HTR-8/SVneo (cell line): Measurements from ENCODE around the gene PLEKHA1.

Experiments used
- DNase-seq: peaks from one replicate; pipeline ENCODE4 v3.0.0; 2011; ENCODE audit warnings: low spot score, mixed read lengths; ENCODE audit not compliant: insufficient read length
- FAIRE-seq: peaks from 2 replicates; lab custom pipeline; 2011; peaks lifted over from hg19 to GRCh38; lab: Jason Lieb, UNC

PLEKHA1 gene

GRCh38 chr10:122455376-122456079 is 81.0 kb downstream of the PLEKHA1 start:
- DNase-seq = no peak
- FAIRE-seq = no peak

- no peak for FAIRE-seq
Observed at GRCh38 chr10:122457934-122458333, 83.4 kb downstream of the PLEKHA1 start.

DNA sequence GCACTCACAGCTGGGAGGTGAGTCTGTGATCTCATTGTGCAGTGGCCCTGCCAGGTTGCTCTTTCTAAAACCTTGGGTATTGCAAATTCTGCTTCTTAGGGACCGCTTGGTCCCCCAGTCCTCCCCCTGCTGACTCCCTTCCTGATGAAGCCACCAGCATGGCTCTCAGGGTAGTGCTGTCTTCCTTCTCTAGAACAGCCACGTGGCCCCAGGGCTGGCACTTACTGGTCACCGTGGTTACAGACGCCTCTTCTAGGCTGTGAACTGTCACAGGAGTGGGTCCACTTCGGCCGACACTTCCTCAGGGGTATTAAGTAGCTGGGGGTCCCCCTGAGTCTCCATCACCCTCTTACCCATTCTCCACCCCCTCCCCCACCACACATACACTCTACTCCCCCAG is 84.2 kb downstream of the PLEKHA1 start:
- FAIRE-seq (no peak), DNase-seq (no peak)

More at GRCh38 chr10:122457934-122458333, 83.4 kb downstream of the PLEKHA1 start:
- DNase-seq = no peak

DNA sequence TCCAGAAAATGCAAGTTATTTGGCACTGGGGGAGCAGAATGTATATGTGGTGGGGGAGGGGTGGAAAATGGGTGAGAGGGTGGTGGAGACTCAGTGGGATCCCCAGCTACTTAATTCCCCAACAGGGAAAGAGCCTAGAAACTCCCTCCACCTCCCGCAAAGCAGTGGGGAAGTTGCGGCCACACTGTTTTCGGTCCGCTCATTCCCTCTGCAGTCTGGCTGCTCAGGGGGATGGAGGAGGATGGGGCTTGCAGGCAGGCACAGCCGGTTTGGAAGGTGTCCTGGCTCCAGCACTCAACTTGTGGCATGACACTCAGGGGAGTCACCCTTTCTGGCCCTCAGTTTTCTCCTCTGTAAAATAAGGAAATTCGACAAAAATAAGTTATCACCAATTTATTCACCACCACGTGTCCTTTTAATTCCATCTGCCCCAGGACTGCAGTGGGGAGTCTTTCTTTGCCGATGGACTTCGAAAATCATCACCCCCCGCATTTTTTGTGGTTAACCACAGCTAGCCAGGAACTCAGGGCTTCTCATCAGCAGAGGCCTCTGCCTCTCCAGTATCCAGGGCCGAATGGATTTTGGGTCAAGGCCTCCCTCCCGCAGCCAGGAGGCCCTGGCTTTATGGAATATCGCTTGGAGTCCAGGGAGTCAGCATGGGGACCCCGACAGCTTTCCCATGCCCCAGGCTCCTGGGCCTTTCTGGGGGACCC is 85.2 kb downstream of the PLEKHA1 start:
- FAIRE-seq (no peak), DNase-seq (peak; percentile 37)

DNA sequence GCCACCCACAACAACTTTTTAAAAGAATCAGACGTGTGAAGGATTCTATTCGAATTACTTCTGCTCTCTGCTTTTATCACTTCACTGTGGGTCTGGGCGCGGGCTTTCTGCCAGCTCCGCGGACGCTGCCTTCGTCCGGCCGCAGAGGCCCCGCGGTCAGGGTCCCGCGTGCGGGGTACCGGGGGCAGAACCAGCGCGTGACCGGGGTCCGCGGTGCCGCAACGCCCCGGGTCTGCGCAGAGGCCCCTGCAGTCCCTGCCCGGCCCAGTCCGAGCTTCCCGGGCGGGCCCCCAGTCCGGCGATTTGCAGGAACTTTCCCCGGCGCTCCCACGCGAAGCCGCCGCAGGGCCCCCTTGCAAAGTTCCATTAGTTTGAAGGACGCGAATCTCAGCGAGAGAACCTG is 86.4 kb downstream of the PLEKHA1 start:
- DNase-seq (no peak), FAIRE-seq (no peak)

- FAIRE-seq (no peak), DNase-seq (peak; percentile 36)
Observed at GRCh38 chr10:122461367-122461728, 86.8 kb downstream of the PLEKHA1 start, which contains the start of gene HTRA1. Gene HTRA1 (plus strand): TSS chr10:122461553. CDS start chr10:122461653, 100 bp downstream.

DNA sequence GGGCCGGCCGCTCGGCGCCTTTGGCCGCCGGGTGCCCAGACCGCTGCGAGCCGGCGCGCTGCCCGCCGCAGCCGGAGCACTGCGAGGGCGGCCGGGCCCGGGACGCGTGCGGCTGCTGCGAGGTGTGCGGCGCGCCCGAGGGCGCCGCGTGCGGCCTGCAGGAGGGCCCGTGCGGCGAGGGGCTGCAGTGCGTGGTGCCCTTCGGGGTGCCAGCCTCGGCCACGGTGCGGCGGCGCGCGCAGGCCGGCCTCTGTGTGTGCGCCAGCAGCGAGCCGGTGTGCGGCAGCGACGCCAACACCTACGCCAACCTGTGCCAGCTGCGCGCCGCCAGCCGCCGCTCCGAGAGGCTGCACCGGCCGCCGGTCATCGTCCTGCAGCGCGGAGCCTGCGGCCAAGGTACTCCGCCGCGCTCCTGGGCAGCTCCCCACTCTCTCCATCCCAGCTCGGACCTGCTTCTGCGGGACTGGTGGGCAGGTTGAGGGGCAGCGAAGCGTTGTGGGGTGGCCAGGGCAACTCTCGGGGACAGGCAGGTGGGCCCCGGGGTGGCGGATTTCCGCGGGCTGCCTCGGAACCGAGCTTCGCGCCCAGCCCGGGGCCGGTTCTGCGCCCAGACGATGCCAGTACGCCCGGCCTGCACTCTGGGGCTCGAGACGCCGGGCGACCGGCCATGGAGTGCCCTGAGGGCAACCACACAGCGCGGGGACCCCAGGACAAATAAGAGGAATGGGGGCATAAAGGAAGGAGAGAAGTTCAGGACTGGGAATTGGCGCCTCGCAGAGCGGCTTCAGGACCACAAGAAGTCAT is 87.4 kb downstream of the PLEKHA1 start:
- no peak for FAIRE-seq

DNA sequence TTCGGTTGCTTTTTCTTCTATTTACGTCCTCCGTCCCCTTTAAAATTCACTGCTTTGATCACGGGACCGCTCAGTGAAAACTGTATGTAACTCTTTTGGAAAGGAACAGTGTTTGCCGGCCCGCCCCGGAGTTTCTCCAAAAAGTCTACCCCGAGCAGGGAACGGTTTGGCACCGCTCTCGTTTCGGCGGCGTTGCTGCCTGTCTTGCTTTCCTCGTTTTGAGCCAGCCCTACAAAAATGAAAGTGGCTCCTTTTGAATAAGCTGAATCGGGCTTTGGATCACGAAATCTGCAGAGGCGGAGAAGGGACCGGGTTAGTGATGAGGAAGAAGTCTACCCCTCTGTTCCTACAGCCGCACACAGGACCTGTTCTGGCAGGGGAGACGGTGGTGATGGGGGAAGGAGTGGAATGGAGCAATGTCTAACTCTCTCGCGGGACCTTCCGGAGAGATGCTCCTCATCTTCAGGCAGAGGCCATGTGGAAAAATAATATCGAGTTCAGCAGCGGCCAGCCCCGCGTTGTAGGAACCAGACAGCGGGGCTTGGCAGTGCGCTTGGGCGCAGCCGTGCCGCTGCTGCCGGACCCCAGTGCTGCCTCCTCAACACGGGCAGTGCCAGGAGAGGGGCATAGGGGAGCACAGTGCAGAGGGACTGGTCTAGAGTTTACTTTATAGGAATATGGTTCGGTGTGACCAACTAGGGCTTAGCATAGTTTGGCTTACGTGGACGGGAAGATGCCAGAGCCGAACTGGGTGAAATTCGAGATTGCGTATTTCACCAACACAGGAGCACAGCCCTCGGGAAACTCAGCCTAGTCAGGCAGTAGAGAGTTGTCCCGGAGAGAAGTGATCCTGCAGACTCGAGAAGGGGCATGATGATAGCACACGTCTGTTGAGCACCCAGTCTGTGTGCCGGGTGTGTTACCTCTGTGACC is 88.3 kb downstream of the PLEKHA1 start:
- FAIRE-seq = no peak
- no peak for DNase-seq

More for the DNA sequence above, 87.4 kb downstream of the PLEKHA1 start:
- no peak for DNase-seq

DNA sequence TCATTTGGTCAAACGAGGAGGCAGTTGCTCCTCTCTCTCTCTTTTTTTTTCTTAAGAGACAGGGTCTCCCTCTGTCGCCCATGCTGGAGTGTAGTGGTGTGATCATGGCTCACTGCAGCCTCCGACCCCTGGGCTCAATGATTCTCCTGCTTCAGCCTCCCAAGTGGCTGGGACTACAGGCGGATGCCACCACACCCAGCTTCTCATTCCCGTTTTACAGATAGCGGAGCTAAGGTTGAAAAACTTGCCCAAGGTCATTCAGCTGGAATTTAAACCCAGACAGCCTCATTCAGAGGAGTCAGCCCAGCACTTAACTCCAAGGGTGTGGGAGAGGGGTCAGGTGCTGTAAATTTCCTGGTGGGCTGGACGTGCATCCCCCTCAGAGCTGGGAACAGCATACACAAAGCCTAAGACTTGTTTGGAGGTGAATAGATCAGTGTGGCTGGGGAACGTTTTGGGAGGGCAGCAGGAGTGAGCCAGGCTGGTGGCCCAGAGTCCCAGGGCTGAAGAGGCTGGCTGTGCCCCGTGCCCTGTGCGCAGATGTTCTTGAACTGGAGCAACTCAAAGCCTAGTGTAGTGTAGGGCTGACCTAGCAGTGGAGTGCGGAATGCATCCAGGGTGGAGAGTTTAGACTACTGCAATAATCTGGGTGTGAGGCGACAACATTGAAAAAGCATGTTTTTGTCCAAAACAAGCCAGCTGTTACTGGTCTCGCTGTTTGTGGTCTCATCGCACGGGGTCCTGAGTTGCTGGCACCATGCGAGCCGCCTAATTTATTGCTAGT is 89.2 kb downstream of the PLEKHA1 start:
- DNase-seq = no peak
- FAIRE-seq = no peak

- DNase-seq (no peak), FAIRE-seq (no peak)
Observed at GRCh38 chr10:122464250-122464510, 89.7 kb downstream of the PLEKHA1 start.

- DNase-seq (no peak), FAIRE-seq (no peak)
Observed at GRCh38 chr10:122464586-122464985, 90.1 kb downstream of the PLEKHA1 start.

GRCh38 chr10:122465401-122466040 is 91.0 kb downstream of the PLEKHA1 start:
- no peak for DNase-seq
- FAIRE-seq = no peak

DNA sequence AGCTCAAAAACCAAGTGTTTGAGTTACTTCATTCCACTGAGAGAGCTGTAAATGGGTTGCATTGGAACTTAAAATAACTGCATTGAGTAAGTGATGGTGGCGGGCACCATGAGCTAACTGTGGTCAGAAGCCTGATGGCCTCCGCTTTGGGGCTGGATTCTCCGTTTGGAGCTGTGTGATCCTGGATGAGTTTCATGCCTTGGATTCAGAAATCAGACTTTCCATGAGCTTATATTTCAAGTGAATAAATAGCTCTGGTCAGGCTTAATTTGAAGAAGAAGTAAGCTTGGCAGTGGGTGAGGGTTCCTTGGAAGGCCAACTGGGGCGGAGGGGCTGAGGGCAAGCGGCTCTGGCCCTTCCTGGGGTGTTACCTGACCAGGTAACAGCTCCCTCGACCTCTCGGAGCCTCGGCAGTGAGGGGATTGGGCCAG is 92.5 kb downstream of the PLEKHA1 start:
- FAIRE-seq = no peak

GRCh38 chr10:122467701-122468100 is 93.2 kb downstream of the PLEKHA1 start:
- DNase-seq (no peak), FAIRE-seq (no peak)

More for the DNA sequence above, 92.5 kb downstream of the PLEKHA1 start:
- no peak for DNase-seq

DNA sequence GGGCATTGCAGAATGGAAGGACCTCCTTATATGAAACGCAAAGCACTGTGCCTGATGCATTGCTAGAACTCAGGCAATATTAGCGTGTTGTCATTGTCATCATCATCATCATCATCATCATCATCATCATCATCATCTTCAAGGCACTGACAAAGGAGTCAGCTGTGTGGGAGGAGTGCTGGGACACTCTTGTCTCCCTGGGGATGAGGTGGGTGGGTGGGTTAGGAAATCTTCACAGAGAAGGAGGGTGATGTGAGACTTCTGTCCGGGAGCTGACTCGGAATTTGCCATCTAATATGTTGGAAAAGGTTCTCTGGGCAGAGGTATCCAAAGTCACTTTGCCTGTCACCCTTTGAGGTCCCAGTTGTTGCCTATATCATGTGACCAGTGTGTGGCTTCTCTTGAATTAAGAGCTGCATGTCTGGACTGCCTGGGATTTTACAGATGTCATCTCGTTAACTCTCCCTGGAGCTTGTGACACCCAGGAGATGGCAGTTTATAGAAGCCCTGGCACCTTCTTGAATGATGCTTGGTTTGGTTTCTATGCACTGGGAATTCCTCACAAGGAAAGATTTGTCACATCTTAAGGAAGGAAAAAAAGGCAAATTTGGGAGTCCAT is 93.9 kb downstream of the PLEKHA1 start:
- DNase-seq (no peak), FAIRE-seq (no peak)

GRCh38 chr10:122468926-122469781 is 94.6 kb downstream of the PLEKHA1 start:
- peak; percentile 69 for FAIRE-seq
- DNase-seq = peak; percentile 77

DNA sequence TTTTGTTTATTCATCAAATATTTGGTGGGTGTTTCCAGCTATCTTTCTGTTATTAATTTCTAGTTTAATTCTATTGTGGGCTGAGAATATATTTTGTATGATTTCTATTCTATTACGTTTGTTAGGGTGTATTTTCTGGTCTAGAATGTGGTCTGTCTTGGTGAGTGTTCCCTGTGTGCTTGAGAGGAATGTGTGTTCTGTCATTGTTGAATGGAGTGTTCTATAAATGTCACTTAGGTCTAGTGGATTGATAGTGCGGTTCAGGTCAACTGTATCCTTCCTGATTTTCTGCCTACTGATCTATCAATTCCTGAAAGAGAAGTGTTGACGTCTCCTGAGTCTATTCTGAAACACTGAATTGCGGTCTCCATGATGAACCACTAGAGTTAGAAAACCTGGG is 95.3 kb downstream of the PLEKHA1 start:
- DNase-seq = no peak
- no peak for FAIRE-seq
